Loucy (cell line): Measurements from ENCODE around the gene CASP9.

Experiments
- H2AFZ ChIP-seq: fragments of 200-600 bp; sonication (generic); 2 replicates; pipeline ENCODE4 v1.6.0; 2016; ENCODE audit warnings: antibody characterized with exemption, mild to moderate bottlenecking, low read length, moderate library complexity
- H3F3A ChIP-seq: fragments of 200-600 bp; 2 replicates; pipeline ENCODE4 v1.6.0; 2016; ENCODE audit warnings: antibody characterized with exemption, low read depth, mild to moderate bottlenecking
- H3K27me3 ChIP-seq: fragments of 200-600 bp; sonication (generic); 2 replicates; pipeline ENCODE4 v1.6.1; 2014; ENCODE audit warnings: low read length, mild to moderate bottlenecking; ENCODE audit not compliant: insufficient read depth, poor library complexity, severe bottlenecking
- H3K36me3 ChIP-seq: fragments of 200-600 bp; sonication (generic); 2 replicates; pipeline ENCODE4 v1.6.1; 2016; ENCODE audit warnings: low read length; ENCODE audit not compliant: insufficient read depth
- H3K4me1 ChIP-seq: fragments of 200-600 bp; sonication (generic); 2 replicates; pipeline ENCODE4 v1.5.1; 2014; ENCODE audit warnings: low read length, mild to moderate bottlenecking; ENCODE audit not compliant: insufficient read depth, poor library complexity, severe bottlenecking
- H3K4me2 ChIP-seq: fragments of 200-600 bp; sonication (generic); 2 replicates; pipeline ENCODE4 v1.6.0; 2014; ENCODE audit warnings: antibody characterized with exemption, low read length, low read depth, mild to moderate bottlenecking; ENCODE audit not compliant: poor library complexity, severe bottlenecking
- H3K4me3 ChIP-seq: fragments of 200-600 bp; sonication (generic); 2 replicates; pipeline ENCODE4 v1.5.1; 2014; ENCODE audit warnings: low read length, mild to moderate bottlenecking, mixed read lengths; ENCODE audit not compliant: poor library complexity, severe bottlenecking
- H3K79me2 ChIP-seq: fragments of 200-600 bp; sonication (generic); 2 replicates; pipeline ENCODE4 v1.6.1; 2014; ENCODE audit warnings: low read length; ENCODE audit not compliant: insufficient read depth
- H3K9ac ChIP-seq: fragments of 200-600 bp; sonication (generic); 2 replicates; pipeline ENCODE4 v1.6.0; 2014; ENCODE audit warnings: mild to moderate bottlenecking, low read depth, low read length, moderate library complexity; ENCODE audit not compliant: poor library complexity, severe bottlenecking
- H3K9me2 ChIP-seq: fragments of 200-600 bp; sonication (generic); replicated peaks from 2 replicates; pipeline ENCODE4 v1.6.1; 2016; ENCODE audit warnings: low read depth, low read length, mixed read lengths
- H3K9me3 ChIP-seq: fragments of 200-600 bp; sonication (generic); 2 replicates; pipeline ENCODE4 v1.6.1; 2014; ENCODE audit warnings: mild to moderate bottlenecking, antibody characterized with exemption, low read length, low read depth; ENCODE audit not compliant: insufficient read depth
- H4K20me1 ChIP-seq: fragments of 200-600 bp; sonication (generic); 2 replicates; pipeline ENCODE4 v1.6.0; 2014; ENCODE audit warnings: antibody characterized with exemption, low read length, mild to moderate bottlenecking; ENCODE audit not compliant: insufficient read depth, poor library complexity, severe bottlenecking
- CTCF ChIP-seq: fragments of 200-600 bp; sonication (generic); conservative IDR thresholded peaks from 2 replicates; pipeline ENCODE4 v1.5.1; 2014; ENCODE audit warnings: mild to moderate bottlenecking, antibody characterized with exemption, low read length
- EZH2phosphoT487 ChIP-seq: fragments of 200-600 bp; IDR thresholded peaks from 2 replicates; pipeline ENCODE4 v1.6.1; 2018; ENCODE audit warnings: antibody characterized with exemption, mild to moderate bottlenecking, moderate library complexity, borderline replicate concordance

The CASP9 gene

DNA sequence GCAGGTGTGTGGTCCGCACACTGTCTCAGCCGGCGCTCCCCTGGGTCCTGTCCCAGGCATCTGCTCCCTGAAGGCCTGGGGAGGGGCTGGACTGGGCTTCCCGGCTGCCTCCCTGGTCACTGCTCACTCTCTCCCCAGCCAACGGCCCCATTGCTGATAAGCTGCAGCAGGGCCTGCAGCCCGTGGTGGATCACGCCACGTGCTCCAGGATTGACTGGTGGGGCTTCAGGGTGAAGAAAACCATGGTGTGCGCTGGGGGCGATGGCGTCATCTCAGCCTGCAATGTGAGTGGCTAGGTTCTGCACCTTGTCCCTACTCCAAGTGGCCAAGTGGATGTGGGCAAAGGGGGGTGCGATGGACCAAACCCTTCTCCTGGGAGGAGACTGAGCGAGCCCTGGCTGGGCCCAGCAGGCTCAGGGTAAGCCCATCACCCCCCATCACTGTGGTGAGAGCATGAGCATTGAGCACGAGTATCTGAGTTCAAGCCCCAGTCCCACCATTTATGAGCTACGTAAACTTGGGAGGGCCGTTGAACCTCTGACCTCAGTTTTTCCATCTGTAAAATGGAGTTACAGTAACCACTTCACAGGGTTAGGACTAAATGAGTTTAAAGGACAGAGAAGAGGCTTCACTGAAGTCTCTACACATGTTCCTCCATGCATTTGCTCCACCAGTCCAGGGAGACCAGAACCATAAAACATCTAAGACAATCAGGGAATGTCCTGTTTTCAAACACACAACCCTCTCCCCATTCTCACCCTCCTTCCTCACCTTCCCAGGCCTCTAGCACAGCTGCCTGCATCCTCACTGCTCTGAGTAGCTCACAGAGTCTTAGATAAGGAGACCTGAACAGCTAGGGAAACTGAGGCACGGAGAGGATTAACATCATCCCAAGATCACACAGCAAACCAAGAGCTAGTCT is 79.3 kb downstream of the CASP9 start:
- Histone ChIP-seq H3F3A (no peaks in the 10 kb centered on the region), H3K36me3 (no peaks in the 10 kb centered on the region), H3K9me2 (no peaks in the 10 kb centered on the region), H3K4me2 (no peak overlapping the region), H3K4me3 (no peak overlapping the region), H3K9me3 (no peaks in the 10 kb centered on the region), H3K4me1 (no peaks in the 10 kb centered on the region), H3K9ac (no peak overlapping the region), H3K27me3 (no peaks in the 10 kb centered on the region), H4K20me1 (no peaks in the 10 kb centered on the region), H2AFZ (no peak overlapping the region), H3K79me2 (no peaks in the 10 kb centered on the region)
- TF ChIP-seq EZH2phosphoT487 = no peak
- no peak for TF ChIP-seq CTCF

- H4K20me1 ChIP-seq = no peaks in the 10 kb centered on the region
- H3K4me3 ChIP-seq = no peak overlapping the region
- H3K9me3 ChIP-seq = no peaks in the 10 kb centered on the region
- H3K27me3 ChIP-seq = no peaks in the 10 kb centered on the region
- no peak overlapping the region for H3K4me2 ChIP-seq
- H3K79me2 ChIP-seq = no peaks in the 10 kb centered on the region
- no peaks in the 10 kb centered on the region for H3K4me1 ChIP-seq
- no peak overlapping the region for H2AFZ ChIP-seq
- H3K9me2 ChIP-seq = no peaks in the 10 kb centered on the region
- TF ChIP-seq EZH2phosphoT487 = no peak
- TF ChIP-seq CTCF = no peak
- no peaks in the 10 kb centered on the region for H3F3A ChIP-seq
- no peaks in the 10 kb centered on the region for H3K36me3 ChIP-seq
- H3K9ac ChIP-seq = no peak overlapping the region
These were observed 80.7 kb downstream of the CASP9 start for GRCh38 chr1:15443281-15443680.

DNA sequence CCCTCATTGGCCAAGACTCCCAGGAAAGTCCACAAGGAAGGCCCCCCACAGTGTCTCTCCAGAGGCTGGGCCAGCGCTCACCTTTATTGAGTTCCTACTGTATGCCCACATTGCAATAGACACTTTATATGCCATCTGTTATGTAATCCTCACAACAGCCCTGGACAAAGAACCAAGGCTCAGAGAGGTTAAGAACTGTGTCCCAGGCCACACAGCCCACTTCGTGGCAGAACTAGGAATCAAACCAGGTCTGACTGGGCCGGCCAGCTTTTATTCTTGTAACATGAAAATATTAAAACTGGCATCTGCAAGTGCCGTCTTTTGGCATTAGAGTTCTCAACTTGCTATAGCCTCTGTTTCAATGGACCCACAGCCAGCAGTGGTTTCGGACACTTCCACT is 81.3 kb downstream of the CASP9 start:
- Histone ChIP-seq H3K9me3 (no peaks in the 10 kb centered on the region), H3K4me1 (no peaks in the 10 kb centered on the region)
- TF ChIP-seq CTCF = no peak
- no peak for TF ChIP-seq EZH2phosphoT487

More for the DNA sequence above, 81.3 kb downstream of the CASP9 start:
- H3K9me2 ChIP-seq = no peaks in the 10 kb centered on the region
- no peaks in the 10 kb centered on the region for H3K27me3 ChIP-seq
- no peak overlapping the region for H3K4me2 ChIP-seq
- H3K36me3 ChIP-seq = no peaks in the 10 kb centered on the region
- no peaks in the 10 kb centered on the region for H3F3A ChIP-seq
- no peak overlapping the region for H3K4me3 ChIP-seq
- no peaks in the 10 kb centered on the region for H4K20me1 ChIP-seq
- no peak overlapping the region for H2AFZ ChIP-seq
- H3K79me2 ChIP-seq = no peaks in the 10 kb centered on the region
- H3K9ac ChIP-seq = no peak overlapping the region
